ENCODE measurements around the gene RUNX1.

Gene RUNX1

DNA sequence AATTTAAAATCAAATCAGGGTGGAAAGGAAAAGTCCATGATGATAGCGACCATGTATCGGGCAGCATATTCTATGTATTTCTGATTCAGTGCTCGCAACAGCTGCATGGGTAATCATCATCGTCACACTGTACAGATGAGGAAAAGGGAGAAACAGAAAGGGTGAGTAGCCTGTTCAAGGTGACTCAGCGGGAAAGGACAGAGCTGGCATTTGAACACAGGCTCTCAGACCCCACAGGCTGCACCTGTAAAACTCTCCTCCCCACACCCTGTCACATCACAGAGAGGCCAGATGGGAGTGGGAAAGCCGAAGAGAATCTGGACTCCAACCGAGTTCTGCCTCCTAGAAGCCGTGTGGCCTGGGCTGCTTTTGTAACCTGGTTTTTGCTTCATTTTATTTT is 14.0 kb downstream of the RUNX1 start:
- no peak for DNase-seq

DNA sequence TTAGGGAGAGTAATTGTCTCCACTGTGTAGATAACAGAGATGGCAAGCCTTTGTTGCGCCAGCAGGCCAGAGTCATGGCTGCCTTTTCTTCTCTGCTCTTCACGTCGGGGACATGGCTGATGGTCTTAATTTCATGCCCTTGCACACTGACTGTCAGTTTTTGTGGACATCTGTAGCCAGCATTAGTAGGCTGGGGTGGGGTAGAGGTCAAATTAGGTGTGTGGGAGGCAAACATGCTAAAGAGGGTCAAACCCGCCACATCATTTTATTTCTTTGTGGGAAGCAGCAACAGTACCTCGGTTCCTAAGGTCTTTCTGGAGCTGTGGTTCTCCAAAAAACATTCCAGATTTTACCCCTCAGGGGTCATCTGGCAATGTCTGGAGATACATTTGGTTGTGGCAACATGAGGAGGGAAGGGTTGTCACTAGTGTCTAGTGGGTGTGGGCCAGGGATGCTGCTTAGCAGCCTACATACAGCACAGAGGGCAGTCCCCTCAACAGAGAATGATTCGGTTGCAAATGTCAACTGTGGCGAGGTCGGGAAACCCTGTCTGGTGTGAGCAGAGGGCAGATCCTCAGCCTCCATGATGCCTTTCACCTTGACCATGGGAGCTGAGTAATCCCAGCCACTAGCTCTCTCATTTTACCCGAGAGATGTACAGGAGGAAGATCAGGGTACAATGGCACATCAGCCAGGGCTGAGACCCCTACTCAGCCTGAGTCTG is 14.7 kb downstream of the RUNX1 start:
- DNase-seq, result no peak

DNA sequence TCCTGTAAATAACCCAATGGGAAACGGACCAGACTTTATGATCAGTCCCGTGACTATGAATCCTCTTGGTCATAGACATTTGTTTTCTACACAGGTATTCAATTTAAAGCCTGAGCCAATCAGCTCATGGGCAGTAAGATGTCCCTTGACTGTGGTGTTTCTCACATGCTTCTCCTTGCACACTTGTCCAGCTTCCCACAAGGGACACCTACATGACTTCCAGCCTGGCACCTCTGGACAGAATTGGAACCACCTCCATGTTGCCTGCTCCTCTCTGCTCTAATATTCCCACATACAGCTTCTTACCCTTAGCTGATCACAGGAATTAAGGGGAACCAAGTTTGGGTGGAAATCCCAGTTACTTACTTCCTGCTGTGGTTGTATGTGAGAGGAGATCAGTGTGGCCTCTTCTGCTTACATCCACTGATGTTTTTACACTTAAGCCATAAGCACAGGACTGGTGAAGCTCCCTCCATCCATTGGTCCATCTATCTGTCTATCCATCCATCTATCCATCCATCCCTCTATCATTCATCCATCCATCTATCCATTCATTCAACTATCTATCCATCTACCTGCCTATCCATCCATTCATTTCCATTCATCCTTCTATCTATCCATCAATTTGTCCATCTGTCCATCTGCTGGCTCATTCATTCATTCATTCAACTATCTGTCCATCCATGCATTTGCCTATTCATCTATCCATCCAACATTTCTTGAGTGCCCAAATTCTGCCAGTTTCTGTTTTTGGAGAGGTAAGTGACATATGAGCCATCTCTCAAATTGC is 16.4 kb downstream of the RUNX1 start:
- no peak for DNase-seq

DNA sequence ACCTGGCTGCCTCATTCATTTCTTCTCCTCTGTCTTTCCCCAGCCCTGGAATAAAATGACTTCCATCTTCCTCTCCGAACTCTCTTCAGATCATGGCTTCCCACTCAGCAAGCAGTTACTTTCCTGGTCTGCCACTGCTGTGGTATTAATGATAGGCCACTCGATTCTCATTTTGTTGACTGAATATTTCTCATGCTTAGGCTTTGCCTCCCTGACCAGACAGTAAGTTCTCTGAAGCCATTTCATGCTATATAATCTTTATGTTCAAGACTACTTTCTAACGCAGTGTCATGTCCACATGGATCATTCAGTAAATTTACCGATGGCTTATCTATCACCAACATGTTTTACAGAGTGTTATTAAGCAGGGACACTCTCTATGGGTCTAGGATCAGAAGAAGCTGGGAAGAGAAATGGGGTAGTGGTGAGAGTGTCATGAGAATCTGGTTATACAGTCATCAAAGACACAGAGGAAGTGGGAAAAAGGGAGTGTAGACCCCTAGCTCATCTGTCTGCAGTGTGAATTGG is 20.6 kb downstream of the RUNX1 start:
- no peak for DNase-seq

DNA sequence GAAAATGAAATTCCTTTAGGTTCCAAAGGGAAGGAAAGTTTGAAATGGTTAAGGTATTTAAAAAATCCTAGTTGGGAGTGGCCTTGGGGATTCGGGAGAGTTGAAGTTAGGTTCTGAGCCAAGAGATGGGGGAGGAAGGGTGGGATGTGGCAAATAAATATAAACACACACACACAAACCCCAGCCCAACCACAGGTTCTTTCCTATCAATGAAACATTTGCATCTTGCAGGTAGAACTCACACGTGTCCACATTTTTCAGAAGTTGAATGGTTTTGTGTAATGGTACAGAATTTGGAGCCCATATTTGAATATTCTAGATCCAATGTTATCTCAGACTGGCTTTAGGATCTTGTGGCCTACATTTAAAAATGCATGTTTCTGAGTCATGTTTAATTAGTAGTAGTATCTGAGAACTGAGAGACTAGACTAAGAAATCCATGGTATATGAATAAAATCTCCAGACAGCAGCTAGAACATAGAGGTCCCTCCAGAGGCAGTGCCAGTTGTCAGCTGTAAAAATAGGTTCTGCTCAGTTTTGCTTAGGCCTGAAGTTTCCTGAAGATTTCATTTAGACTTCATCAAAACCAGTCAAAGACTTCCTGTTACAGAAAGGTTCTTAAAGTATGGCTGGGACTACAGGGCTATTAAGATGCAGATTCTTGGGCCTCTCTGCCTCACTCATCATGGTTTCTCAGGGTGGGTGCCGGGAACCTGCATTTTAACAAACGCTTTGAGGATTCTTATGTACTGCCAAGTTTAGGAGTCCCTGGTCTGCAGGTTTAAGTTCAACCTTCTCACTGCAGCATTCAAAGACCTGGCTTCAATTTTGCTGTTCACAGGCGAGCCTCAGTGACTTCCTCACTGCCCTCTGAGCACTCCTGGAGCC is 21.3 kb downstream of the RUNX1 start:
- DNase-seq, result no peak

DNA sequence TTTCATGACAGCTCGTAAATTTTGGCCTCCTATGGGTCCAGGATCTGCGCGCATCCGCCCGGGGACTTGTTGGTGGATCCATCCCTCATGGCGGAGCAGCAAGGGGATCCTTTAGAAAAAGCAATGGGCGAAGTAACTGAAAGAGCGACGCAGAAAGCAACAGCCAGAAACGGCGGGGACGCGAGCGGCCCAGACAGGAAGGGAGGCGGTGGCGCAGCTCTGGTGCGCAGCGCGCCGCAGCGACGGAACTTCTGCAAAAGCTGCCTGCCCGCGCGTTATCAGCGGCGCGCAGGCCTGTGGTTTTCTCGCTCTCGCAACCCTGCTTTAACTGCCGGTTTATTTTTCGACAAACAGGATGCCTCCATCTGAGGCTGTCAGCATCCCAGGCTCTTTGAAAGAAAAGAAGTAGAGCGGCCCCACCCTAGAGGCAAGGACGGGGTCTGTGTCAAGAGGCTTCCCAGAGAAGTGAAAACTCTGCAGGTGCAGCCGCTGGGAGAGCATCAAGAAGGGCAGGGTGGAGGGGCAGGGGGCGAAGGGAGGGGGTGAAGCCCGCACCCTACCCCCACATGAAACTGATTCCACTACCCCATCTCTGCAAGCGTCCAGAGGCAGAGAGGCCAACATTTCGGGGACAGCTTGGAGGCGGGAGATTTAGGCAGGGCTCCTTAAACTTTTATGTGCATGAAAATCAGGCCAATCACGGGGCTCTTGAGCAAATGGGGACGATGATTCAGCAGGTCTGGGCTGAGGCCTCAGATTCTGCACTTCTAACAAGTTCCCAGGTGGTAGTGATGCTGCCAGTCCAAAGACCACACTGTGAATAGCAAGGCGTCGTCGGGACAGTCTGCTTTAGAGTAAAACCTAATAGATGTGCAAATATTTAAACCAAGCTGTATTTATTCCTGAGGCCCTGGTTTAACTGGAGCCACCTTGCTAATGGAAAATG is 22.2 kb downstream of the RUNX1 start:
- DNase-seq, result no peak

DNA sequence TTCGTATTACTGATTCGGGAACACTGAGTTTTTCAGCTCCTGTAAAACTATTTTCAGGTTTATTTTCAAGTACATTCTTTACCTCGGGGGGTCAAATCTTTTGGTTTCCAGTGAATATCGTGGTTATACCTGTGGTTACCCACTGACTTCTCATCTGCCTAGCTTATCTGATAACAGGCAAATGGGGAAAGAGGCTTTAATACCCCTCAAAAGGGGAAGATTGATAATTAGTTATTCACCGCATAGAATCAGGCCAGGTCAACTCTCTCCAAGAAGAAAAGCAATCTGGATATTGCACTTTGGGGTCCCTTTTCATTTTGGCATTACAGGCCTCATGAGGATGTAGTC is 23.0 kb downstream of the RUNX1 start:
- DNase-seq, result no peak

DNA sequence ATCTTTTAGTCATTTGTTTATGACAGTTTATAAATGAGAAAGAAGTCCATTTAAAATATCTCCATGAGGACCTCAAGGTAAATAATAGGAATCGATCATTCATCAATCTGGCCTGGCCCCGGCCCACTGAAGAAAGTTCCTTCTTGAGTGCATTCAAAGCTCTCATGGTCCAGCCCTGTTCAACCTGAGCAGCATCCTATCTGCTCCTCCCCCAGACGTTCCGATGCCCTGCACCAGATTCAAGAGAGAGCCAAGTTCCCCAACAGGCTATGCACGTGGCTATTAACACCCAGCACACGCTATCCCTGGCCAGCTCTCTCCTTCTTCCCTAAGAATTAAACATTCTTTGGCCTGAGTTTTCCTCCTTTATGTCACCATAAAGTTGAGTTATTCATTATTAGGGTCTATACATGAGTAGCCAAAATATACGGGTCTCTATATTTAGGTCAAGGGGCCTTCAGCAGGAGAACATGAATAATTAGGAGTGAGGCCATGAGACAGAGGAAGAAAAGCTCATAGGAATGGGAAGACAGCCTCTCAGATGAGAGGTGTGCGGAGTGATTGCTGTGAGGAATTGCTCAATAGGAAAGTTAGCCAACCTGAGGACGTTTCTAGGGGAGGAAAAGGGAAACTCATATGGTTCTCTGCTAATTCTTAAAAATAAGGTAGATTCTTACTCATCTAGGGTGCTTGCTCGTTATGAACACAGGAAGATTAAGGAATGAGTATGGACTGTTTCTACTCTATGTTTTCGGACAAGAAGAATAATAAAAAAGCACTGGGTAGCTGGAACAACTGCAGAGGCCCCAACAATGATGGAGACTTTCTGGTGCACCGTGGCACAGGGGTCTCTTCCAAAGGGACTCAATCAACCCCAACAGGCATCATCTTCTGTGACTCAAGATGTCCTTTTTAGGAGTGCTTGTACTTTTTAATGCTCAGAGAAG is 23.6 kb downstream of the RUNX1 start:
- no peak for DNase-seq

DNA sequence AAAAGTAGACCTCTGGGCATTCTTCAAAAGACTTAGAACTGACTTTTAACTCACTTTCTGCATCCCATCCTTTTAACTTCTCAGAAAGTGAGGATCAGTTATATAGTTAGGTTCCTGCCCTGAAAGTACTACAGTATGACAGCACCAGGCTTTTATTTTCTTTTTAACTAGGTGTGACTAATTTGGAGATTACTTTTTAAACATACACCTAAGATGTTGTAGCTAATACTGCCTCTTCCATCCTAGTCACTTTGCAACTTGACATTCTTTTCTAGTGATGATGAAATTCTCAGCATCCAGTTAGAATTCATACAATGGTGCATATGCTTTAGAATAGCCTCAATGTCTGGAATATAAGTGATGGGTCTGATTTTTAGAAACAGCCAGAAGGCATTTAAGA is 24.6 kb downstream of the RUNX1 start:
- no peak for DNase-seq

DNA sequence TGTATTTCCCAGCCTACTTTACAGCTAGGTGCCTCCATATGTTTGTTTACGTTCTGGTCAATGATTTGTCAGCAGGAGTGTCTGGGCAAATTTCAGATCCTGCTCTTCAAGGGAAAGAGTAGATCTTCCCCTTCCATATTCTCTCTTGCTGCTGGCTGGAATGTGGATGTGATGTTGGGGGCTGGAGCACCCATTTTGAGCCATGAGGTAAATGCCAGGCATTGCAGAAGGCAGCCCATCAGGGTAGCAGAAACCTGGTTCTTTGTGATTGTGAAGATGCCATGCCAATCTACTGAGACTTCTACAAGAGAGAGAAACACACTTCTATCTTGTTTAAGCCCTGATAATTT is 25.1 kb downstream of the RUNX1 start:
- no peak for DNase-seq

DNA sequence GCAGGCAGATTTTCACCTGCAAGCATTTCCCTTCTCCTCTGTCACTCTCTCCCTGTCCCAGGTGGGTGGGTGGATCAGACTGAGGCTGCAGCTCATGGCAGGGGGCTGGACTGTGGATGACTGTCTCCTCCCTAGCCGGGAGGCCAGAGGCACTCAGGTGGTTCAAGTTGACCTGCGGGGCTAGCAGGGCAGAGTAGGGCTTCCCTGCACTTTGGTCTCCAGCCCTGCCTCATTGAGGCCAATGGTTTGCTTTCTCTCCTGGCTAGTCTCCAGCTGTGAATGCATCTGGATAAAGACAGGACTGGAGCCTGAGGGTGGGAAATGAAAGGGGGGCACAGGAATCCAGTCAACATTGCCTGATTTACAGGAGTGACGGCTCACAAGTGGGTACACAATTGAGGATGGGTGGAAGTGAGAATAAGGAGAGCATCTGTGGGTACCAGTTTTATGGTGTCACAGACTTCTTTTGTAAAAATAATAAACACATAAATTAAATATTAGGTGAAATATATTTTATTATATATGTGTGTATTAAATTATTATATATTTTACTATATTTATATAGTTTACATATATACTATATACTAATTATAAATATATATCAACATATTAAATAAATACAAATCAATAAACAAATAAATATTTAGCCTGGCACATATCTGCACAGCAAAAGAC is 25.6 kb downstream of the RUNX1 start:
- no peak for DNase-seq

DNA sequence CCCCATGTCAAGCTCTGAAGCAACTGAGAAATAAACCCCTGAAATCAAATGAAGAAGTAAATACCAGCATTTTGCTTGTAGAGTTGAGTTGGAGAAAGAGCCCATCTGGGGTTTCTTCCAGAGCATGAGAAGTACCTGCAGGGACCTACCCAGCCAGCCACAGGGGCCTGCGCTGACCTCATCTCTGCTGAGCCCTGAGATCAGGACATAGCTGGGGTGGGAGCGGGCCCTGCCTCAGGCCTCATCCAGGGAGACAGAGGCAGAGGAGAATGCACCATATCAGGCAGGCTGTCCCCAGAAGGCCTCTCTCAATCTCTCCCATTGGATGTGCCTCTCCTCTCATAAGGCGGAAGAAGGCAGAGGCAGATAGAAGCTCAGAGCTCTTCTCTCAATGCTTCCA is 27.6 kb downstream of the RUNX1 start:
- DNase-seq, result no peak

DNA sequence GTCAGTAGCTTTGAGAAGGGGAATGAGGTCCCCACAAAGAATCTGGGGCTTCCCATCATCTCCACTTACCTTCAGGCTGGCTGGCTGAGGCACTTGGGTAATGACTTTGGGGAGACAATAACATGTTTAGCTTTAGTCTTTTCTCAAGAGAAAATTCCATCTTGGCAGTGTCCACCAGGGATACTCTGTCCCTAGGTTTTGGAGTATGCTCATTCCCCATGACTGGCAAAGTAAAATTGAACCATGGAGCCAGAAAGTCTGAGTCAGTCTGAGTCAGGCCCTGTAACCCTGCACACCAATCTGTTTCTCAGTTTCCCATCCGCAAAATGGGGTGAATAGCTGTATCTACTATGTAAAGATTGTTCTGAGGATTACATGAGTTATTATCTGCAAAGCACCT is 28.2 kb downstream of the RUNX1 start:
- no peak for DNase-seq

DNA sequence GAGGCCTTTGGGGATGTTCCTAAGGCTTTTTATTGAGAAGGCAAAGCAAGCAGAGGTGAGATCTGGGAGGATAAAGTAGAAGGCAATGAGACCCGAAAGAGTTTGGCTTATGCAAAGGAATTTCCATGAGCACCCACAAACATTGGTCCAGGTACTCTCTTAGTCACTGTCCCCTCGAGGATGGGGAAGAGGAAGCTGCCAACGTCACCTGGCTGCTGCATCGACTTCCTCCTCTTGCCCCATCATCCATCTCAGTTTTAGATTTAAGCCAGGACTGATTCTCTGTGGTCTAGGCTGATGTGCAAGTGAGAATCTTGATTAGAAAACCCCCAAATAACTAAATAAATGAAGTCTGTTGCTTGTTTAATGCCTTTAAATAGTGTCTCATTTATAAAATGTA is 28.7 kb downstream of the RUNX1 start:
- DNase-seq, result no peak

DNA sequence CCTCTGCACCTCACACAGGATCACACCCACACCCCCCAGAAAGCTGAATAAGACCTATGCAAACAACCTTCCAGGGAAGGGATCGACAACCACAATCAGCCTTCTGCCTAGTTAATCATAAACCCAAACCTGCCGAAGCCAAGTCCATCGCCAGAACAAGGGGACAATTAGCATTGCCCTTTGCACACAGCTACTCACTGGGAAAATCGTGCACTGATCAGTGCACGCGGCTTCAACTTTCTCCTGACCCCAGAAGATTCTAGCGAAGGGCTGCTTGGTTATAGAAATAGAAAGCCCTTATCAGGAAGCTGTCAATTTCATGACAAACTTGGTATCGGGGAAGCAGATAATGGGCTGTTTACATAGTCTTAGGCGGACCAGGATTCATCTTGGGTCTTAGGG is 29.5 kb downstream of the RUNX1 start:
- DNase-seq, result no peak

DNA sequence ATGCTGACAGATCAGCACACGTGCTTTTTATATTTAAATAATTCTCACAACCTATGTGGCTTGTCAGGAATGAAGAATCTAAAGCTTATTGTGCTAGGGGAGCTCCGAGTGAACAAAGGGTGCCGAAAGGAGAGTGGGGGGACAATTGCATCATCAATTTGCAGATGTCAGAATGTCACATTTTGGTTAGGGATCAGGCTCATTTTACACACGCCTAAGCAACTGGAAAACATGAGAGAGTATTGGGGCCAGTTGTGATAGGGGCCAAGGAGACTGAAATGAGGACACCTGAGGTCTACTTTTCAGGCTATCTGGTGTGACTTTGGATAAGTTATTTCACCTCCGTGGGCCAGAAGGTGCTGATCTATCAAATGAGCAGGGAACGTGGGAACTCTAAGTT is 31.8 kb downstream of the RUNX1 start:
- no peak for DNase-seq

DNA sequence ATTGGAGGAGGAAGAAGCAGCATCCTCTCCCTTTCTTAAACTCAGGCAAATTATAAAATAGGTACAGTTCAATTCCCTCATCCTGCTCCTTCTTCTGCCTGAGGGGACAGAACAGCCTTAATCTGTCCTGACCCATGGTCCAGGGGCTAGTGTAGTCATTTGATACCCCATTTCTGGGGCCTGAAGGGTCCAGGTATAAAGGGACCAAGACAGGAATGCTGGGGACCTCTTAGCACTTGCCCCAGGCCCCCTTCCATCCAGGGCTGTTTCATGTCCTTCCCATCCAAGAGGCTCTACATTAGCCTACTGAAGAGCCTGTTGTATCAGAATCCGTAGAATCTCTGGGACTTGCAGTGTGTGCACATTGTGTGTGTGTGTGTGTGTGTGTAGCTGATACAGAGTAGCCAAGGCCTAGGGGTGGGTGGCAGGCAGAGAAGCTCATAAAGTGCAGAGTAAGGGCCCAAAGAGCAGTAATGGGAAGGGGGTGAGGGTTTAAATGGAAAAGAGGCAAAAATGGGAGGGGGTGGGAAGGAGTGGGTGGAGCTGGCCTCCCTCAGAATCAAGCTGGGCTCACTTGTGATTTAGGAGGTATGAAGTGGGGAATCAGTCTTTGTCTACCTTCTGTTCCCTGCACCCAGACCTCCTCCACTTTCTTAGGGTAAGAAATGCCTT is 32.4 kb downstream of the RUNX1 start:
- DNase-seq, result no peak

DNA sequence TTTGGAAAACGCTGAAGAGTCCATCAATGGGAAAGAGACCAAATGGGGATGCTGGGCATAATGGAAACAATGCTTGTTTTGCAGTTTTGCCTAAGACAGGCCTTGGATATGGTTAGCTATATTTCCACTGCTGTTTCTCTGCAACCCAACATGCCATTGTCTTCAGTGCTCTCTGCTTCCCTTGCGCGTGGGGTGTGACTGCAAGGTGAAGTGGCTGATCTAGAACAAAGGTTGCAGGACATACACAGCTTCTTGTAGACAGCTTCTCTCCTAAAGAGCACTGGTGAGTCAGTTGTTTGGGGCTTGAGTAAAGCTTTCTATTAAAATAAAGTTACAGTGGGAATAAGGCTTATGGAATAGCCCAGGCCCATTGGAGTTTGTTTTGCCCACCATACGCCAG is 33.0 kb downstream of the RUNX1 start:
- no peak for DNase-seq

DNA sequence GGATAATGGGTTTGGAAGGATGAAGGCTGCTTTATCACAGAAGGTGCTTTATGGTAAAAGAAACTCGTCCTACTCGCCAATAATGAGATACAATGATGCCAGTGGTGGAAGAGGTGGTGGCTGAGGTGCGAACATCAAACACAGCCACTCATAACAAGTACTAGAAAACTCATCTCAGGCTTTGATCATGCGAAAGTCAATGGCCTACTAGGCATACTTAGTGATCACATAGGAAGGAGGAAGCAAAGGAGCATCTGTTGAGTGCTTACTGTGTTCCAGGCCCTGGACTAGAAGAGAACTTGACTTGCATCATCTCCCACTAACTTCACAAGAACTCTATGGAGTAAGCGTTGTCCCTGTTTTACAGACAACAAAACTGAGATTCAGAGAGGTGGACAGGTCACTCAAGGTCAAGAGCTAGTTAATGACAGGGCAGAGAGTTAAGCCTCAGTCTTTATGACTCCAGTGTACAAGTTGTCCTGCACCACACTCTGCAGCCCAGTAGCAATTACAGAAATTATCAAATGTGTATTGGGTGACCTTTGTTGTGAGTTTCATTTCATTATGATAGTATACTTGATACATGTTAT is 33.6 kb downstream of the RUNX1 start:
- no peak for DNase-seq

Data from NCI-H774 (cell line).